Stomach (tissue), 9 donors: ENCODE data around the gene KCNJ13. TPM values are rescaled to one million over a fixed set of nuclear protein-coding genes. Genes with fewer than 3 reads are reported as not detected.

Experiments used
- DNase-seq, 2 donors: peaks; one replicate each; pipeline versions ENCODE4 v3.0.0 to v3.0.0-alpha.2; 2013 to 2019
- H3K27ac ChIP-seq, 5 donors: fragments of 200-600 bp in 4 of 5; sonication (generic) in 4 of 5; one replicate each; pipeline ENCODE4 v1.5.1; 2013 to 2019; ENCODE audit warnings: mild to moderate bottlenecking in 1 of 5, moderate library complexity in 1 of 5
- H3K27me3 ChIP-seq, 3 donors: fragments of 200-600 bp; sonication (generic); one replicate each; pipeline ENCODE4 v1.5.1; 2017 to 2019; ENCODE audit warnings: mixed run types in 1 of 3
- H3K36me3 ChIP-seq, 4 donors: fragments of 200-600 bp; sonication (generic); 1 replicate in 3 of 4; 2 replicates in 1 of 4; pipeline ENCODE4 v1.5.1; 2016 to 2019
- H3K4me1 ChIP-seq, 4 donors: fragments of 200-600 bp; sonication (generic); one replicate each; pipeline ENCODE4 v1.5.1; 2016 to 2019
- H3K4me3 ChIP-seq, 4 donors: fragments of 200-600 bp; sonication (generic) in 3 of 4; one replicate each; pipeline ENCODE4 v1.5.1; 2016 to 2019; ENCODE audit warnings: mild to moderate bottlenecking in 1 of 4
- H3K9me3 ChIP-seq, 4 donors: fragments of 200-600 bp; sonication (generic); one replicate each; pipeline ENCODE4 v1.5.1; 2016 to 2019
- CTCF ChIP-seq, 7 experiments: fragments of 450-650 bp in 4 of 7; fragments of 200-600 bp in 3 of 7; sonication (generic) in 3 of 7; IDR thresholded peaks; one replicate each; pipeline ENCODE4 v1.5.1; 2016 to 2019; ENCODE audit warnings: antibody characterized with exemption in 7 of 7, control low read depth in 2 of 7, mild to moderate bottlenecking in 1 of 7
- EP300 ChIP-seq: sonication (generic); formaldehyde crosslinking; IDR thresholded peaks from one replicate; pipeline ENCODE4 v1.6.1; 2017; ENCODE audit warnings: antibody characterized with exemption
- POLR2A ChIP-seq, 4 donors: fragments of 450-650 bp; IDR thresholded peaks; one replicate each; pipeline ENCODE4 v1.6.1; 2016; ENCODE audit warnings: antibody characterized with exemption in 4 of 4, control low read depth in 2 of 4, mild to moderate bottlenecking in 1 of 4, moderate library complexity in 1 of 4
- POLR2AphosphoS5 ChIP-seq, 3 donors: sonication (generic); formaldehyde crosslinking; IDR thresholded peaks; one replicate each; pipeline ENCODE4 v1.6.1; 2016; ENCODE audit warnings: antibody characterized with exemption in 3 of 3
- WGBS, 5 donors: extraction: QIAGEN DNeasy Blood & Tissue Kit in 3 of 5; methylation state at CpG; one replicate each; pipeline versions ENCODE4 v1.1.5 to v1.1.7; 2013 to 2018; 5-methylcytosine and 5-hydroxymethylcytosine counted together
- intact Hi-C: fragments of 100-400 bp; cut with DNase I; formaldehyde crosslinking; loops from one replicate; pipeline ENCODE4 v1.15.1; 2023; ENCODE audit warnings: low total_unique reads
- polyA plus RNA-seq, 3 donors: library from polyadenylated mRNA; stranded (reverse); fragments of 200-250 nt; gene quantifications; one replicate each; pipeline ENCODE4 v1.2.3, GENCODE V29; 2013
- total RNA-seq, 5 donors: library from RNA; depleted of rRNA; stranded (reverse); fragments of >200 nt; gene quantifications; one replicate each; pipeline versions ENCODE4 v1.1.0 to v1.2.3, GENCODE V29; 2014 to 2016
- donor health status: healthy with polysubstance abuse.
- donor health status: Bipolar disorder and iron deficiency.
- donor health status: healthy.

The KCNJ13 gene
- total and polyA plus RNA-seq, 8 donors, result 0.18 to 2.9 (median 0.86) TPM; not detected in 2

DNA sequence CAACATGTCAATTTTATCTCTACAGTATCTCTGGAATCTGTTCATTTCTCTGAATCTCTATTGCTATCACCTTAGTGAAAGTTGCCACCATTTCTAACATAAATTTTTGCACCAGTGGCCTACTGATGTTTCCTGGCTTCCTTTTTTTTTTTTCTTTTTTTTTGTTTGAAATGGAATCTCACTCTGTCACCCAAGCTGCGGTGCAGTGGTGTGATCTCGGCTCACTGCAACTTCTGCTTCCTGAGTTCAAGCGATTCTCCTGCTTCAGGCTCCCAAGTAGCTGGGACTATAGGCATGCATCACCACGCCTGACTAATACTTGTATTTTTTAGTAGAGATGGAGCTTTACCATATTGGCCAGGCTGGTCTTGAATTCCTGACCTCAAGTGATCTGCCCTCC, 35.1 kb downstream of the KCNJ13 start:
- WGBS, 5 donors, result 77 to 87% (median 86%) methylated on average over 4 of the region's 4 CpGs
- intact Hi-C loops, result no loop called here
- peaks cover 0 to 48% (median 15%) of the 10 kb centered on the region in 4 donors for H3K4me1 ChIP-seq
- H3K36me3 ChIP-seq, result peaks cover 10 to 33% (median 28%) of the 10 kb centered on the region in 4 donors
- no peak for DNase-seq
- TF ChIP-seq POLR2AphosphoS5 (IDR thresholded peaks at IDR 0.05) (no peak), EP300 (no peak), CTCF (IDR thresholded peaks at IDR 0.05) (no peak), POLR2A (IDR thresholded peaks at IDR 0.05) (no peak)
- H3K27me3 ChIP-seq, result no peaks in the 10 kb centered on the region
- no peaks in the 10 kb centered on the region for H3K9me3 ChIP-seq
- no peak overlapping the region for H3K4me3 ChIP-seq
- no peak overlapping the region for H3K27ac ChIP-seq

DNA sequence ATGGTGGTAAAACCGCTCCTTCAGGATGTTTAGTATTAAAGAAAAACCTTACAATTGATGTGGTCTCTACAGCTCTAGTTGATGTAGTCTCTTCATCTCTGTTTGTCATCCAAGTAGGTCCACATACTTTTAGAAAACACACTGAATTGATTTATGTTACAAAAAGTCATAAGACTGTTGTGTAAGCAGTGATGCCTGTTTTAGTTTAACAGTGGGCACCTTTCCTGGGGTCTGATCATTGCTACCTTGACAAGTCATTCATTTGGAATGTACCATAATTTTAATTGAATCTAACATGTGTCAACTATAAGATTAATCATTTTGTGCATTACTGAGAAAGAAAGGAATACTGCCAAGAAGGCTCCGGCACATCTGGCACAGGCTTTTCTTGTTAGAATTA, 44.9 kb downstream of the KCNJ13 start:
- no peak overlapping the region for H3K27ac ChIP-seq
- TF ChIP-seq POLR2A (IDR thresholded peaks at IDR 0.05), result no peak
- no peak for TF ChIP-seq POLR2AphosphoS5 (IDR thresholded peaks at IDR 0.05)
- TF ChIP-seq CTCF (IDR thresholded peaks at IDR 0.05), result no peak
- TF ChIP-seq EP300, result no peak
- peaks cover 11 to 66% (median 59%) of the 10 kb centered on the region in 4 donors for H3K36me3 ChIP-seq
- DNase-seq, result no peak
- H3K9me3 ChIP-seq, result no peaks in the 10 kb centered on the region
- intact Hi-C loops, result no loop called here
- 75 to 88% (median 79%) methylated on average over 2 of the region's 2 CpGs for WGBS, 5 donors
- no peaks in the 10 kb centered on the region for H3K27me3 ChIP-seq
- H3K4me3 ChIP-seq, result no peak overlapping the region
- peaks cover 0 to 14% (median 6%) of the 10 kb centered on the region in 4 donors for H3K4me1 ChIP-seq

GRCh38 chr2:232728785-232729184, 47.6 kb downstream of the KCNJ13 start:
- no peak for DNase-seq
- Histone ChIP-seq H3K4me1 (peaks cover 0 to 14% (median 6%) of the 10 kb centered on the region in 4 donors), H3K27ac (no peak overlapping the region), H3K9me3 (no peaks in the 10 kb centered on the region), H3K4me3 (no peak overlapping the region), H3K27me3 (no peaks in the 10 kb centered on the region), H3K36me3 (peaks cover 10 to 69% (median 59%) of the 10 kb centered on the region in 4 donors)
- intact Hi-C loops, result no loop called here
- TF ChIP-seq EP300 (no peak), POLR2A (IDR thresholded peaks at IDR 0.05) (no peak), POLR2AphosphoS5 (IDR thresholded peaks at IDR 0.05) (no peak), CTCF (IDR thresholded peaks at IDR 0.05) (no peak)
- WGBS, 5 donors, result 90 to 95% (median 94%) methylated on average over 3 of the region's 3 CpGs

DNA sequence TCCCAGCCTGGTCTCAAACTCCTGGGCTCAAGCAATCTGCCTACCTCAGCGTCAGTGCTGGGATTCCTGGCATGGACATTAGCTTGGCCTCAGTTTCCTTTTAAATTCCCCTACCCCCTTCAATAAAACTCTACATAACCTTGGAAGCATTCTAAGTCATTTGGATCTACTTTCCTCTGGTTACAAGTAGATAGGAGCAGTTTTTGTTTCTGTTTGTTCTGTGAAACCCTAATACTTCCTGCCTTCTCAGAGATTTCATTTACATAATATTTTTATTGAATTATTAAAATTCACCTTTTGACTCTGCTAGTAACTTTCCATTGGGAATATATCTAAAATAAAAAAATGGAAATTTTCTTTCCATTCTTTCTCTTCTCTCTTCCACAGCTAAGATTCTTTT, 53.3 kb downstream of the KCNJ13 start:
- 82 to 97% (median 96%) methylated on average over 1 of the region's 1 CpG for WGBS, 5 donors
- intact Hi-C loops, result no loop called here
- TF ChIP-seq EP300 (no peak), CTCF (IDR thresholded peaks at IDR 0.05) (no peak), POLR2AphosphoS5 (IDR thresholded peaks at IDR 0.05) (no peak), POLR2A (IDR thresholded peaks at IDR 0.05) (no peak)

More for the DNA sequence above, 53.3 kb downstream of the KCNJ13 start:
- Histone ChIP-seq H3K27me3 (no peaks in the 10 kb centered on the region), H3K9me3 (no peaks in the 10 kb centered on the region), H3K4me3 (no peak overlapping the region), H3K4me1 (peaks cover 0 to 27% (median 17%) of the 10 kb centered on the region in 4 donors), H3K36me3 (peaks cover 3 to 57% (median 47%) of the 10 kb centered on the region in 4 donors), H3K27ac (peak overlapping the region in 1 of 5 donors; percentile 11)
- DNase-seq, result no peak
